Thyroid gland (tissue), 4 donors: Measurements from ENCODE around the gene PRRT4. TPM values are rescaled to one million over a fixed set of nuclear protein-coding genes. Genes with fewer than 3 reads are reported as not detected.

Experiments
- DNase-seq, 2 donors: peaks; one replicate each; pipeline ENCODE4 v3.0.0-alpha.2; 2019
- H3K27ac ChIP-seq, 3 donors: fragments of 200-600 bp; sonication (generic); 1 replicate in 2 of 3; 2 replicates in 1 of 3; pipeline ENCODE4 v1.5.1; 2016 to 2019; ENCODE audit warnings: mild to moderate bottlenecking in 1 of 3, moderate library complexity in 1 of 3
- H3K27me3 ChIP-seq: fragments of 200-600 bp; sonication (generic); one replicate; pipeline ENCODE4 v1.5.1; 2019
- H3K36me3 ChIP-seq, 2 donors: fragments of 200-600 bp; sonication (generic); one replicate each; pipeline ENCODE4 v1.5.1; 2016 to 2019
- H3K4me1 ChIP-seq, 2 donors: fragments of 200-600 bp; sonication (generic); one replicate each; pipeline ENCODE4 v1.5.1; 2017 to 2019
- H3K4me3 ChIP-seq, 3 donors: fragments of 200-600 bp; sonication (generic); replicated peaks in 1 of 3; 1 replicate in 2 of 3; 2 replicates in 1 of 3; pipeline ENCODE4 v1.5.1; 2016; ENCODE audit warnings: mild to moderate bottlenecking in 1 of 3
- H3K9me3 ChIP-seq: fragments of 200-600 bp; sonication (generic); one replicate; pipeline ENCODE4 v1.5.1; 2017
- CTCF ChIP-seq, 6 experiments: fragments of 200-600 bp in 3 of 6; fragments of 450-650 bp in 3 of 6; sonication (generic) in 3 of 6; IDR thresholded peaks; one replicate each; pipeline ENCODE4 v1.5.1; 2016 to 2019; ENCODE audit warnings: antibody characterized with exemption in 6 of 6, mild to moderate bottlenecking in 2 of 6, inconsistent platforms in 1 of 6, moderate library complexity in 1 of 6
- POLR2A ChIP-seq, 2 donors: fragments of 450-650 bp; IDR thresholded peaks; one replicate each; pipeline ENCODE4 v1.6.1; 2017; ENCODE audit warnings: antibody characterized with exemption in 2 of 2, mild to moderate bottlenecking in 2 of 2, moderate library complexity in 1 of 2
- WGBS, 2 donors: methylation state at CpG; one replicate each; pipeline ENCODE4 v1.1.5; 2017; 5-methylcytosine and 5-hydroxymethylcytosine counted together
- intact Hi-C: fragments of 100-400 bp; cut with DNase I; formaldehyde crosslinking; loops from one replicate; pipeline ENCODE4 v1.15.1; 2023
- total RNA-seq, 4 donors: library from RNA; depleted of rRNA; stranded (reverse); fragments of >200 nt; gene quantifications; one replicate each; pipeline ENCODE4 v1.2.3, GENCODE V29; 2016

Gene PRRT4
- total RNA-seq, 4 donors from 2014 or later: 0.78 to 1.1 TPM; not detected in 2

- Histone ChIP-seq H3K27me3 (no peaks in the 10 kb centered on the region), H3K36me3 (no peaks in the 10 kb centered on the region), H3K4me1 (peaks cover 10 to 11% of the 10 kb centered on the region in 2 donors), H3K27ac (no peak overlapping the region), H3K9me3 (no peaks in the 10 kb centered on the region), H3K4me3 (no peak overlapping the region)
- intact Hi-C loops: no loop called here
- no peak for TF ChIP-seq POLR2A (IDR thresholded peaks at IDR 0.05)
- no peak for TF ChIP-seq CTCF (IDR thresholded peaks at IDR 0.05)
- DNase-seq: no peak
- 72 to 78% methylated on average over 4 of the region's 4 CpGs for WGBS, 2 donors
Measured at GRCh38 chr7:128364166-128364870, 2.8 kb upstream of the PRRT4 start.

- DNase-seq: no peak
- no peak overlapping the region for H3K4me3 ChIP-seq
- H3K4me1 ChIP-seq: peaks cover 10 to 11% of the 10 kb centered on the region in 2 donors
- 81 to 85% methylated on average over 6 of the region's 6 CpGs for WGBS, 2 donors
- no peaks in the 10 kb centered on the region for H3K9me3 ChIP-seq
- intact Hi-C loops: no loop called here
- TF ChIP-seq POLR2A (IDR thresholded peaks at IDR 0.05) (no peak), CTCF (IDR thresholded peaks at IDR 0.05) (no peak)
- H3K27me3 ChIP-seq: no peaks in the 10 kb centered on the region
- no peak overlapping the region for H3K27ac ChIP-seq
- no peaks in the 10 kb centered on the region for H3K36me3 ChIP-seq
Measured at GRCh38 chr7:128363261-128363721, 1.8 kb upstream of the PRRT4 start.

GRCh38 chr7:128362670-128363069 lies 1.2 kb upstream of the PRRT4 start:
- Histone ChIP-seq H3K4me3 (no peak overlapping the region), H3K27ac (no peak overlapping the region), H3K27me3 (no peaks in the 10 kb centered on the region), H3K4me1 (peaks cover 10 to 11% of the 10 kb centered on the region in 2 donors), H3K36me3 (no peaks in the 10 kb centered on the region), H3K9me3 (no peaks in the 10 kb centered on the region)
- WGBS, 2 donors: 81 to 83% methylated on average over 4 of the region's 4 CpGs
- TF ChIP-seq POLR2A (IDR thresholded peaks at IDR 0.05) (no peak), CTCF (IDR thresholded peaks at IDR 0.05) (no peak)
- DNase-seq: no peak
- intact Hi-C loops: no loop called here

GRCh38 chr7:128360359-128360678 lies 1.2 kb downstream of the PRRT4 start:
- intact Hi-C loops: no loop called here
- H3K4me3 ChIP-seq: no peak overlapping the region
- H3K27me3 ChIP-seq: no peaks in the 10 kb centered on the region
- no peaks in the 10 kb centered on the region for H3K9me3 ChIP-seq
- H3K36me3 ChIP-seq: no peaks in the 10 kb centered on the region
- no peak for DNase-seq
- WGBS, 2 donors: 21 to 32% methylated on average over 3 to 7 of the region's 9 CpGs
- peaks cover 10 to 11% of the 10 kb centered on the region in 2 donors for H3K4me1 ChIP-seq
- no peak overlapping the region for H3K27ac ChIP-seq
- TF ChIP-seq CTCF (IDR thresholded peaks at IDR 0.05) (no peak), POLR2A (IDR thresholded peaks at IDR 0.05) (no peak)

GRCh38 chr7:128359939-128360338 lies 1.6 kb downstream of the PRRT4 start:
- no peak for TF ChIP-seq CTCF (IDR thresholded peaks at IDR 0.05)
- no peak for TF ChIP-seq POLR2A (IDR thresholded peaks at IDR 0.05)
- intact Hi-C loops: no loop called here
- Histone ChIP-seq H3K9me3 (no peaks in the 10 kb centered on the region), H3K4me1 (peaks cover 10 to 11% of the 10 kb centered on the region in 2 donors), H3K4me3 (no peak overlapping the region), H3K36me3 (no peaks in the 10 kb centered on the region), H3K27ac (no peak overlapping the region), H3K27me3 (no peaks in the 10 kb centered on the region)
- WGBS, 2 donors: 77 to 100% methylated on average over 3 of the region's 4 CpGs
- no peak for DNase-seq
